Adrenal gland (tissue), 5 donors: Measurements from ENCODE around the gene LRRK1.

Experiments used
- CTCF ChIP-seq, 6 experiments: fragments of 450-650 bp in 4 of 6; fragments of 200-600 bp in 2 of 6; sonication (generic) in 1 of 6; IDR thresholded peaks; 1 replicate in 5 of 6; 2 replicates in 1 of 6; pipeline versions ENCODE4 v1.5.1 to v1.8.0; 2016 to 2021; ENCODE audit warnings: antibody characterized with exemption in 6 of 6, mild to moderate bottlenecking in 2 of 6, moderate library complexity in 1 of 6
- POLR2A ChIP-seq, 2 donors: fragments of 450-650 bp; IDR thresholded peaks; one replicate each; pipeline ENCODE4 v1.6.1; 2017; ENCODE audit warnings: antibody characterized with exemption in 2 of 2, mild to moderate bottlenecking in 2 of 2, moderate library complexity in 1 of 2
- donor health status: DM: no; HTN: no; CAD: no.

GRCh38 chr15:100948430-100948762 lies 29.2 kb downstream of the LRRK1 start:
- TF ChIP-seq CTCF (IDR thresholded peaks at IDR 0.05) = no peak
- TF ChIP-seq POLR2A (IDR thresholded peaks at IDR 0.05) = no peak
